Fibroblast of villous mesenchyme (primary cell): Measurements from ENCODE around the gene SLC39A6. TPM values are rescaled to one million over a fixed set of nuclear protein-coding genes. Genes with fewer than 3 reads are reported as not detected.

ENCODE experiments used
- DNase-seq: peaks from one replicate; pipeline ENCODE4 v3.0.0-alpha.2; 2010; ENCODE audit warnings: low read depth
- H3K4me3 ChIP-seq: 2 replicates; pipeline ENCODE4 v1.5.1; 2011; ENCODE audit warnings: low read depth, mild to moderate bottlenecking, low read length
- total RNA-seq: library from RNA; depleted of rRNA; stranded (reverse); fragments of >200 nt; gene quantifications from 2 replicates; pipeline ENCODE4 v1.2.3, GENCODE V29; 2012
- TF ChIP-seq, protein P1 (sequence below): IDR thresholded peaks from 2 replicates; pipeline ENCODE4 v1.5.1; 2012; ENCODE audit warnings: low read depth, mild to moderate bottlenecking, low read length; ENCODE audit not compliant: insufficient read depth

Gene SLC39A6
- total RNA-seq, 1 donor, result 120 TPM

DNA sequence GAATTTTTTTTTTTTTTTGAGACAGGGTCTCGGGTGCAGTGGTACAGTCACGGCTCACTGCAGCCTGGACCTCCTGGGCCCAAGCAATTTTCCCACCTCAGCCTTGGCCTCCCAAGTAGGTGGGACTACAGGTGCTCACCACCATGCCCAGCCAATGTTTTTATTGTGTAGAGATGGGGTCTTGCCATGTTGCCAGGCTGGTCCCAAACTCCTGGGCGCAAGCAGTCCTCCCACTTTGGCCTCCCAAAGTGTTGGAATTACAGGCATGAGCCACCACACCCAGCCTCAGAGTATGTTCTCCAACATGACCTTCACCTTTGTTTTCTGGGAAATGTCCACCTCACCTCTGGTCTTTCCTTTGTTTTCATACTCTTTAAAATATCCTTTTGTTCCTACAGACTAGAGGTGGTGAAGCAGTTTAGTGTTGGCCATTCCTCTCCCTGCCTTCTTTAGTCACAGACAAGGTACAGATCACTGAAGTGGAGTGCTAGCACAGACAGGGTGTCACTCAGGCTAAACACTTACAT lies 38.6 kb upstream of the SLC39A6 start:
- no peak for DNase-seq
- TF ChIP-seq, protein P1, sequence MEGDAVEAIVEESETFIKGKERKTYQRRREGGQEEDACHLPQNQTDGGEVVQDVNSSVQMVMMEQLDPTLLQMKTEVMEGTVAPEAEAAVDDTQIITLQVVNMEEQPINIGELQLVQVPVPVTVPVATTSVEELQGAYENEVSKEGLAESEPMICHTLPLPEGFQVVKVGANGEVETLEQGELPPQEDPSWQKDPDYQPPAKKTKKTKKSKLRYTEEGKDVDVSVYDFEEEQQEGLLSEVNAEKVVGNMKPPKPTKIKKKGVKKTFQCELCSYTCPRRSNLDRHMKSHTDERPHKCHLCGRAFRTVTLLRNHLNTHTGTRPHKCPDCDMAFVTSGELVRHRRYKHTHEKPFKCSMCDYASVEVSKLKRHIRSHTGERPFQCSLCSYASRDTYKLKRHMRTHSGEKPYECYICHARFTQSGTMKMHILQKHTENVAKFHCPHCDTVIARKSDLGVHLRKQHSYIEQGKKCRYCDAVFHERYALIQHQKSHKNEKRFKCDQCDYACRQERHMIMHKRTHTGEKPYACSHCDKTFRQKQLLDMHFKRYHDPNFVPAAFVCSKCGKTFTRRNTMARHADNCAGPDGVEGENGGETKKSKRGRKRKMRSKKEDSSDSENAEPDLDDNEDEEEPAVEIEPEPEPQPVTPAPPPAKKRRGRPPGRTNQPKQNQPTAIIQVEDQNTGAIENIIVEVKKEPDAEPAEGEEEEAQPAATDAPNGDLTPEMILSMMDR, result no peak
- H3K4me3 ChIP-seq, result no peak overlapping the region

DNA sequence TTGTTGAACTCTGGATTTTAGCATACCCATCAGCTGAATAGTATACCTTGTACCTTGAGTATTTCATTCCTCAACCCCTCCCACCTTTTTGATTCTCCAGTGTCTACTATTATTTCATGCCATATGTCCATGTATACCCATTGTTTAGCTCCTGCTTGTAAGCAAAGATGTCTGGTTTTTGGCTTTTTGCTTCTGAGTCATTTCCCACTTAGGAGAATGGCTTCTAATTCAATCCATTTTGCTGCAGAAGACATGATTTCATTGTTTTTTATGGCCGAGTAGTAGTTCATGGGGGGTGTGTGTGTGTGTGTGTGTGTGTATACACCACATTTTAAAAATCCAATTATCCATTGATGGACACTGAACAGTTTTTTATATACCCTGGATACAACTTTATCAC lies 33.8 kb upstream of the SLC39A6 start:
- DNase-seq, result no peak
- TF ChIP-seq, protein P1, result no peak

DNA sequence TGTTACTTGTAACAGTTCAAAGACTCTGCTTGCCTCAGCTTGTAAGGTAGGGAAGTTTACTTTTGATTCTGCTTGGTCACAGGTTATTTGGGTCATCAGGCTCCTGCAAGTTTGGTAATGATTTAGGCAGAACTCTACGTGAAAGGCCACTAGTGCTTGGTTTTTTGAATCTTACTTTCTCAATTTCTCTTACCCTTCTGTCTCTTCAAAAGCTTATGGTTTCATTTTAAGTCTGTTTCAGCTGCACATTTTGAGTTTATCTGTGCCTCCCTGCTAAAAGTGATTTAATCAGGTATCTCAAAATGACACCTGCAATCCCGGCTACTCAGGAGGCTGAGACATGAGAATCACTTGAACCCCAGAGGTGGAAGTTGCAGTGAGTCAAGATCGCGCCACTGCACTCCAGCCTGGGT lies 31.8 kb upstream of the SLC39A6 start:
- H3K4me3 ChIP-seq, result no peak overlapping the region
- no peak for DNase-seq
- TF ChIP-seq, protein P1, result no peak

More for the DNA sequence above, 33.8 kb upstream of the SLC39A6 start:
- H3K4me3 ChIP-seq, result no peak overlapping the region

DNA sequence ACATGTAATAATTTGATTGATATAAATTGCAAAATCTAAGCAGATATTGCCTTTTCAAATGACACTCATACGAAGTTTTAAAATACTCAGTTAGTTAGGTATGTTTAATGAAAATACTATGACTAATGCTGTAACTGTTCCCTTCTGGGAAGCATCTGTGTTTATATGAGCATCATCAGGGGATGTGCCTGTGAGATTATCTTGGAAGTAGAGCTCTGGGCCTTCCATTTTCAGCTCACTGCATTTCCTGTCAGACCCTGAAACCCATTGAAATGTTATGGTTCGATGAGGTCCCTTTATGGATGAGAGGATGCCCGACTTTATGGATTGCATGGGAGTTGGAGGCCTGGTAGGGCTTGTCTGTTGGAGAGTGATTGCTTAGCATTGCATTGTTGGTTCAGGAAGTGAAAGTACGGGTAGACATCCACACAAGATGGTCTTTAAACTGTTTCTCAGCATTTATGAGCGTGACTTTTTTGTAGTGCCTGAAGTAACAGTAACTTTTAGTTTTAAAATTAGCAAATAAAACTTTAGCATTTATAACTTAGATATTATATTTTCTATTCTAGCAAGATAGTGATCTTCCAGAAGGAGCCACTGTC lies 29.2 kb upstream of the SLC39A6 start:
- TF ChIP-seq, protein P1, result no peak
- no peak overlapping the region for H3K4me3 ChIP-seq
- DNase-seq, result peak; percentile 89

DNA sequence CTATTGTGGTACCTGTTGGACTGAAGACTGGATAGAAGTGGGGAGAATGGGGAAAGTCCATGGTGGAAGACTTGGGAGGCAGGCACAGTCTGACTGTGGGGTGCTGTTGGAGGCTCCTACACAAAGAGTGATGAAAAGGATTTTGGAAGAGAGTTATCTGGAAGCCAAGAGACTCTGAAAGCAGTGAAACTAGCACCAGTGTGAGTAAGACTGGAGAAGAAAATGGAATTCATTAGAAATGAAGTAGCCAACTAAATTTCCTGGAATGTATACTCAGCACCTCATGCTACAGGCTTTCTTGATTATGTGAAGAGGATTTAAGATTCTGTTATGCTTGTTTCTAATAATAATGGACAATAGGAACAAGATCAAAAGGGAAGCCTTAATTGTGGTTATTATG lies 28.3 kb upstream of the SLC39A6 start:
- DNase-seq, result no peak
- no peak overlapping the region for H3K4me3 ChIP-seq
- TF ChIP-seq, protein P1, result no peak

DNA sequence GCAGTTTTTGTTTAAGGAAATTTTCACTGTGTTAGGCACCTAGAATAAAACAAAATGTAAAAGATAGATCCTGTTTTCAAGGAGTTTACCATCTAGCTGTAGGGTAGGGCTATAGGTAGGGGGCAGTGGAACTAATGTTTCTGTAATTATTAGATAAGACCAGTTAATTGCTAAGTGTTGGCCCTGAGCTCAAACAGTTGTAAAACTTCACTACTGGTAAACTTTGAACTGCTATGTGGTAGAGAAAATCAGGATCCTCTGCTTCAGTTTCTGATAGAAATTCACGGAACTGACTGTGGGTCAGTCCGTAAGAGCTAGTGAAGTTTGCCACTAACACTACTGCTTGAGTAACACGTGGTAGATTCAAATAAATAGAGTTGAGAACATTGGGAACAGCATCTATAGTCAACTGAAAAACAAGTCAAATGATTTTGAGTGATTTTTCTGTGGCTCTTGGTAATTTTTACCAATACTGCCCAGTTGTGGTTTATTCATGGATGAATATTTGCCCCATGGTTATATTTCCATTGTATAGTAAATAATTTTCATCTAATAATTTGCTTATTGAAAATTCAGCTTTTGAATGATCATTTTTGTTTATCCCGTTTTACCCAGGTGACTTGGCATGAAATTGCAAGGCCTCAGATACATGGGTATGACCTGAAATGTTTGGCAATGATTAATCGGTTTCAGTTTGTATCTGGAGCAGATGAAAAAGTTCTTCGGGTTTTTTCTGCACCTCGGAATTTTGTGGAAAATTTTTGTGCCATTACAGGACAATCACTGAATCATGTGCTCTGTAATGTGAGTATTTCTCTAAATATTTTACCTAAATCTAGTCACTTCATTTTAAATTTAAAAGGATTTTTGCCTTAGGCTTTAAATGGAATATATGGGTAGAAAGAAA lies 27.0 kb upstream of the SLC39A6 start:
- H3K4me3 ChIP-seq, result no peak overlapping the region
- TF ChIP-seq, protein P1, result no peak
- no peak for DNase-seq
